ENCODE results near the gene DNAJC16. TPM values are rescaled to one million over a fixed set of nuclear protein-coding genes. Genes with fewer than 3 reads are reported as not detected.

DNAJC16 gene
- total RNA-seq, 1 donor from 2014 or later = 33.6 TPM

DNA sequence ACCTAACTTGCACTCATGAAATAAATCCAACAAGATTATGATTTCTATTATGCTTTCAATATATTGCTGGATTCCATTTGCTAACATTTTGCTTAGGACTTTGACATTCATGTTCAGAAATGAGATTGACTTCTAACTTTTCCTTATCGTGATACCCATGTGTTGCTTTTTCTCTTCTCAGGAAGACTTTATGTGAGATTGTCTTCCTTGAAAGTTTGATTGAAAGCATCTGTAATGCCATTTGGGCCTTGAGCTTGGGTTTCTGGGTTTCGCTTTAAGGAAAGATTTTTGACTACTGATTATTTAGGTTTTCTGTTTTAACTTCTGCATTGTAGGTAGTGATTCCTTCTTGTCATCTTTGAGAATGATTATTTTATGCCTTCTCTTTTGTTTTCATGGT lies 30.4 kb downstream of the DNAJC16 start:
- Mint-ChIP-seq H3K4me1 (no peaks in the 10 kb centered on the region), H3K27ac (no peak overlapping the region), H3K4me3 (no peak overlapping the region), H3K36me3 (peaks cover 6% of the 10 kb centered on the region), H3K9me3 (no peaks in the 10 kb centered on the region), H3K27me3 (ENCODE audit: insufficient read depth, low read depth) (peaks cover 5% of the 10 kb centered on the region)
- Histone ChIP-seq H3K4me2 (no peak overlapping the region), H3K9me3 (ENCODE audit: low read depth) (no peaks in the 10 kb centered on the region), H3K4me1 (no peaks in the 10 kb centered on the region), H3K9ac (no peak overlapping the region), H3K27ac (no peak overlapping the region), H3K4me3 (no peak overlapping the region), H3K36me3 (no peaks in the 10 kb centered on the region), H3K79me2 (ENCODE audit: low read depth) (no peaks in the 10 kb centered on the region), H2AFZ (replicated peaks) (no peak overlapping the region), H3F3A (ENCODE audit: low read depth) (peaks cover 4% of the 10 kb centered on the region), H3K27me3 (no peaks in the 10 kb centered on the region), H4K20me1 (ENCODE audit: low read depth) (no peaks in the 10 kb centered on the region)
- TF ChIP-seq, protein P1, sequence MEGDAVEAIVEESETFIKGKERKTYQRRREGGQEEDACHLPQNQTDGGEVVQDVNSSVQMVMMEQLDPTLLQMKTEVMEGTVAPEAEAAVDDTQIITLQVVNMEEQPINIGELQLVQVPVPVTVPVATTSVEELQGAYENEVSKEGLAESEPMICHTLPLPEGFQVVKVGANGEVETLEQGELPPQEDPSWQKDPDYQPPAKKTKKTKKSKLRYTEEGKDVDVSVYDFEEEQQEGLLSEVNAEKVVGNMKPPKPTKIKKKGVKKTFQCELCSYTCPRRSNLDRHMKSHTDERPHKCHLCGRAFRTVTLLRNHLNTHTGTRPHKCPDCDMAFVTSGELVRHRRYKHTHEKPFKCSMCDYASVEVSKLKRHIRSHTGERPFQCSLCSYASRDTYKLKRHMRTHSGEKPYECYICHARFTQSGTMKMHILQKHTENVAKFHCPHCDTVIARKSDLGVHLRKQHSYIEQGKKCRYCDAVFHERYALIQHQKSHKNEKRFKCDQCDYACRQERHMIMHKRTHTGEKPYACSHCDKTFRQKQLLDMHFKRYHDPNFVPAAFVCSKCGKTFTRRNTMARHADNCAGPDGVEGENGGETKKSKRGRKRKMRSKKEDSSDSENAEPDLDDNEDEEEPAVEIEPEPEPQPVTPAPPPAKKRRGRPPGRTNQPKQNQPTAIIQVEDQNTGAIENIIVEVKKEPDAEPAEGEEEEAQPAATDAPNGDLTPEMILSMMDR (IDR thresholded peaks at IDR 0.05) = no peak
- no peak for TF ChIP-seq EZH2phosphoT487 (IDR thresholded peaks at IDR 0.05)
- TF ChIP-seq EZH2 (IDR thresholded peaks at IDR 0.05) = no peak
- DNase-seq (ENCODE audit: low spot score) = no peak

DNA sequence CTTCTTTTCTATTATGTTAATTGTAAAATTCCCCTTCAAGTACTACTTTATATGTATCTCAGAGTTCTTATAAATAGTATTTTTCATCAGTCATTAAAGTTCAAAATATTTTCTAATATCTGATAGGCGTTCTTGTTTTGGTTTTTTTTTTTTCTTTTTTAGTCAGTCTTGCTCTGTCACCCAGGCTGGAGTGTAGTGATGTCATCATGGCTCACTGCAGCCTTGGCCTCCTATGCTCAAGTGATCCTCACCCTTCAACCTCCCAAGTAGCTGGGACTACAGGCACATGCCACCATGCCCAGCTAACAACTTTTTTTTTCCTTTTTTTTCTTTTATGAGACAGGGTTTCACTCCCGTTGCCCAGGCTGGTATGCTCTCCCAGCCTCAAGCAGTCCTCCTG lies 30.9 kb downstream of the DNAJC16 start:
- H4K20me1 ChIP-seq (ENCODE audit: low read depth) = no peaks in the 10 kb centered on the region
- H3K9me3 ChIP-seq (ENCODE audit: low read depth) = no peaks in the 10 kb centered on the region
- Mint-ChIP-seq H3K36me3 (peaks cover 6% of the 10 kb centered on the region), H3K4me3 (no peak overlapping the region), H3K9me3 (no peaks in the 10 kb centered on the region), H3K27ac (no peak overlapping the region), H3K4me1 (no peaks in the 10 kb centered on the region), H3K27me3 (ENCODE audit: insufficient read depth, low read depth) (peaks cover 5% of the 10 kb centered on the region)
- no peaks in the 10 kb centered on the region for H3K27me3 ChIP-seq
- no peaks in the 10 kb centered on the region for H3K79me2 ChIP-seq (ENCODE audit: low read depth)
- no peak overlapping the region for H3K4me2 ChIP-seq
- peaks cover 4% of the 10 kb centered on the region for H3F3A ChIP-seq (ENCODE audit: low read depth)
- no peak overlapping the region for H3K27ac ChIP-seq
- H3K36me3 ChIP-seq = no peaks in the 10 kb centered on the region
- no peak for DNase-seq (ENCODE audit: low spot score)
- TF ChIP-seq EZH2 (IDR thresholded peaks at IDR 0.05) = no peak
- TF ChIP-seq, protein P1 (IDR thresholded peaks at IDR 0.05) = no peak
- TF ChIP-seq EZH2phosphoT487 (IDR thresholded peaks at IDR 0.05) = no peak
- no peak overlapping the region for H3K9ac ChIP-seq
- H3K4me1 ChIP-seq = no peaks in the 10 kb centered on the region
- no peak overlapping the region for H3K4me3 ChIP-seq
- H2AFZ ChIP-seq (replicated peaks) = no peak overlapping the region

DNA sequence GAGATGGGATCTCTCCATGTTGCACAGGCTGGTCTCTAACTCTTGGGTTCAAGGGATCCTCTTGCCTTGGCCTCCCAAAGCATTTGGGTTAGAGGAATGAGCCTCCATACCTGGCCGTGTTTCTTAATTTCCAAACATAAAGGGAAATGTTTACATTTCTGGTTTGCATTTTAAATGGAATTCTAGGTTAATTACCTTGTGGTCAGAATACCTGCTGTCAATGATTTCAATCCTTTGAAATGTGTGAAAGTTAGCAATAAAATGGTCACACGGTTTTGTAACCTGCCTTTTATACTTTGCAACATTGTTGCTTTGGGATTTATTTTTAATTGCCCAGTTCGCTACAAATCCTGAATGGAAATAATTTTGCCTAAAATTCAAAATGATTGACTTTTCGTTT lies 31.9 kb downstream of the DNAJC16 start:
- Mint-ChIP-seq H3K4me3 (no peak overlapping the region), H3K27me3 (ENCODE audit: insufficient read depth, low read depth) (peaks cover 5% of the 10 kb centered on the region), H3K27ac (no peak overlapping the region), H3K9me3 (no peaks in the 10 kb centered on the region), H3K4me1 (no peaks in the 10 kb centered on the region), H3K36me3 (peaks cover 10% of the 10 kb centered on the region)
- Histone ChIP-seq H3K4me1 (no peaks in the 10 kb centered on the region), H2AFZ (replicated peaks) (no peak overlapping the region), H3K27me3 (no peaks in the 10 kb centered on the region), H3K4me2 (no peak overlapping the region), H3K9ac (no peak overlapping the region), H3K4me3 (no peak overlapping the region), H4K20me1 (ENCODE audit: low read depth) (no peaks in the 10 kb centered on the region), H3K9me3 (ENCODE audit: low read depth) (no peaks in the 10 kb centered on the region), H3K27ac (no peak overlapping the region), H3F3A (ENCODE audit: low read depth) (peaks cover 4% of the 10 kb centered on the region), H3K79me2 (ENCODE audit: low read depth) (no peaks in the 10 kb centered on the region), H3K36me3 (peaks cover 3% of the 10 kb centered on the region)
- TF ChIP-seq, protein P1 (IDR thresholded peaks at IDR 0.05) = no peak
- TF ChIP-seq EZH2 (IDR thresholded peaks at IDR 0.05) = no peak
- no peak for TF ChIP-seq EZH2phosphoT487 (IDR thresholded peaks at IDR 0.05)
- DNase-seq (ENCODE audit: low spot score) = no peak

All from neural progenitor cell (in vitro differentiated cells).